ENCODE measurements around the gene LEF1.

- TF ChIP-seq POLR2A (IDR thresholded peaks at IDR 0.05; ENCODE audit: low read length) (no peak), GATA1 (IDR thresholded peaks at IDR 0.05; ENCODE audit: low read depth, low read length) (no peak)
These were observed 168.7 kb downstream of the LEF1 start for GRCh38 chr4:107999932-108000539.
